ENCODE data around the gene RIPOR1. TPM values are rescaled to one million over a fixed set of nuclear protein-coding genes. Genes with fewer than 3 reads are reported as not detected.

The RIPOR1 gene
- total RNA-seq, 1 donor from 2014 or later = 13.7 TPM

GRCh38 chr16:67548265-67549126 is 19.9 kb downstream of the RIPOR1 start:
- Histone ChIP-seq H3K4me3 (ENCODE audit: low read depth, low read length) (no peak overlapping the region), H3K36me3 (ENCODE audit: control insufficient read depth, insufficient read depth, low read length) (peaks cover 17% of the 10 kb centered on the region), H3K27me3 (ENCODE audit: control insufficient read depth, insufficient read depth, low read length) (no peaks in the 10 kb centered on the region)
- no peak for TF ChIP-seq CTCF (IDR thresholded peaks at IDR 0.05; ENCODE audit: insufficient read depth, low read length, severe bottlenecking)
- DNase-seq (ENCODE audit: low read depth) = no peak
- no peak for FAIRE-seq

DNA sequence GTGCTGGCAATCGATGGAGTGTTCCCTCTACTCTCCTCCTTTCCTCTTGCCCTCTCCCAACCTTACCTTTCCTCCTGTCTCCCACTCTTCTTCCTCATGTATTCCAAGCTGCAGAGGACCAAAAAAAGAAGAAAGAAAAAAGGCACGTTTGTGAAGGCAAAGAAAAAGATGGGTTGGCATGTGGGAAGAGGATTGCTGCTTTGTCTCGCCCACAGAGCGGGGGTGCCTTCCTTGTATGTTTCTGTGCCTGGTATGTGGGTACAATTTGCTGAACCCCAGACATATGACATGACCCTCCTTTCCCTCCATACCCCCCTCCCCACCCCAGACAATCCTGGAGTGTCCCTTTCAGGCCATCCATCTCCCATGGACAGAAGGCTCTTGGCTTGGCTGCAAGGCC is 20.6 kb downstream of the RIPOR1 start:
- peaks cover 16% of the 10 kb centered on the region for H3K36me3 ChIP-seq (ENCODE audit: control insufficient read depth, insufficient read depth, low read length)
- no peaks in the 10 kb centered on the region for H3K27me3 ChIP-seq (ENCODE audit: control insufficient read depth, insufficient read depth, low read length)
- DNase-seq (ENCODE audit: low read depth) (no peak), FAIRE-seq (no peak)
- no peak overlapping the region for H3K4me3 ChIP-seq (ENCODE audit: low read depth, low read length)
- TF ChIP-seq CTCF (IDR thresholded peaks at IDR 0.05; ENCODE audit: insufficient read depth, low read length, severe bottlenecking) = no peak

- DNase-seq (ENCODE audit: low read depth) (no peak), FAIRE-seq (no peak)
- no peak overlapping the region for H3K4me3 ChIP-seq (ENCODE audit: low read depth, low read length)
- H3K36me3 ChIP-seq (ENCODE audit: control insufficient read depth, insufficient read depth, low read length) = peaks cover 15% of the 10 kb centered on the region
- no peaks in the 10 kb centered on the region for H3K27me3 ChIP-seq (ENCODE audit: control insufficient read depth, insufficient read depth, low read length)
- no peak for TF ChIP-seq CTCF (IDR thresholded peaks at IDR 0.05; ENCODE audit: insufficient read depth, low read length, severe bottlenecking)
Observed at GRCh38 chr16:67549936-67550335, 21.3 kb downstream of the RIPOR1 start.

DNA sequence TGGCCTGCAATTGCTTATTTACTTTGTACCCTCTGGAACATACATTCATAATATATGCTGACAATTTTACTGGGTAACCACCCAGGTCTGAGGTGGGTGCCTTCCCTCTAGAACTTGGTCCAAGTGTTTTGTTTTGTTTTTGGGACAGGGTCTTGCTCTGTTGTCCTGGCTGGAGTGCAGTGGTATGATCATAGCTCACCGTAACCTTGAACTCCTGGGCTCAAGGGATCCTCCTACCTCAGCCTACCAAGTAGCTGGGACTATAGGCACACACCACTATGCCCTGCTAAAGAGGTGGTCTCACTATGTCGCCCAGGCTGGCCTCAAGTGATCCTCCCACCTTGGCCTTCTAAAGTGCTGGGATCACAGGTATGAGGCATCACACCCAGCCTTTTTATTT is 22.5 kb downstream of the RIPOR1 start:
- Histone ChIP-seq H3K36me3 (ENCODE audit: control insufficient read depth, insufficient read depth, low read length) (peaks cover 7% of the 10 kb centered on the region), H3K4me3 (ENCODE audit: low read depth, low read length) (no peak overlapping the region), H3K27me3 (ENCODE audit: control insufficient read depth, insufficient read depth, low read length) (no peaks in the 10 kb centered on the region)
- FAIRE-seq (no peak), DNase-seq (ENCODE audit: low read depth) (no peak)
- no peak for TF ChIP-seq CTCF (IDR thresholded peaks at IDR 0.05; ENCODE audit: insufficient read depth, low read length, severe bottlenecking)

- Histone ChIP-seq H3K4me3 (ENCODE audit: low read depth, low read length) (no peak overlapping the region), H3K36me3 (ENCODE audit: control insufficient read depth, insufficient read depth, low read length) (peaks cover 4% of the 10 kb centered on the region), H3K27me3 (ENCODE audit: control insufficient read depth, insufficient read depth, low read length) (no peaks in the 10 kb centered on the region)
- no peak for DNase-seq (ENCODE audit: low read depth)
- FAIRE-seq = no peak
- no peak for TF ChIP-seq CTCF (IDR thresholded peaks at IDR 0.05; ENCODE audit: insufficient read depth, low read length, severe bottlenecking)
Observed at GRCh38 chr16:67551972-67552371, 23.3 kb downstream of the RIPOR1 start.

DNA sequence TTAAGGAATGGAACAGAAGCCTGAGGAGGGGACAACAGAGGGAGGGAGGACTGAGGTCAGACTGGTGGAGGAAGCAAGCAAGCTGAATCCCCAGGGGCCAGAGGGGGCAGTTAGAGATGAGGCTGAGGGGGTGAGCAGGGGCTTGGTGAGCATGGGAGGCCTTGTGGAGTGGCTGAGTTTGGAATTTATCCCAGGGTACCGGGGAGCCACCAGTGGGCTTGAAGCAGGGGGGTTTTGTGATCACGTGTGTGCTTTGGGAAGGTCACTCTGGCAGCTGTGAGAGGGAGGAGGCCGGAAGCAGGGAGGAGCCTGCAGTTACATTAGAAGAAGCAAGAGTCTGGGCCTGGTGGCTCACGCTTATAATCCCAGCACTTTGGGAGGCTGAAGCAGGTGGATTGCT is 23.8 kb downstream of the RIPOR1 start:
- no peak for FAIRE-seq
- no peak for DNase-seq (ENCODE audit: low read depth)
- no peaks in the 10 kb centered on the region for H3K27me3 ChIP-seq (ENCODE audit: control insufficient read depth, insufficient read depth, low read length)
- H3K36me3 ChIP-seq (ENCODE audit: control insufficient read depth, insufficient read depth, low read length) = peaks cover 2% of the 10 kb centered on the region
- H3K4me3 ChIP-seq (ENCODE audit: low read depth, low read length) = no peak overlapping the region
- TF ChIP-seq CTCF (IDR thresholded peaks at IDR 0.05; ENCODE audit: insufficient read depth, low read length, severe bottlenecking) = no peak
